T-cell (primary cell): Measurements from ENCODE around the gene CTSF. TPM values are rescaled to one million over a fixed set of nuclear protein-coding genes. Genes with fewer than 3 reads are reported as not detected.
"Not testable (repeated sequence)": the region's sequence is repeated elsewhere in the genome, so short reads cannot be mapped to it uniquely, and the experiment has no call there.

Experiments
- ATAC-seq, 4 experiments: fragments of 200-7000 bp in 3 of 4; fragments of 150-1000 bp in 1 of 4; cut with Tn5 transposase; replicated peaks in 1 of 4; 1 replicate in 3 of 4; 2 replicates in 1 of 4; pipeline ENCODE4 v1.10.0; 2021; ENCODE audit warnings: moderate library complexity in 3 of 4, mild to moderate bottlenecking in 2 of 4, moderate number of reproducible peaks in 1 of 4
- CTCF ChIA-PET, 2 donors: fragments of 300-600 bp; sonication (Branson Sonifier 250); formaldehyde crosslinking; loops; one replicate each; lab custom pipeline; 2022; ENCODE audit warnings: antibody characterized with exemption in 2 of 2; lab: Charles Lee
- POLR2A ChIA-PET, 2 donors: fragments of 300-600 bp; sonication (Branson Sonifier 250); formaldehyde crosslinking; loops; one replicate each; lab custom pipeline; 2022; ENCODE audit warnings: antibody characterized with exemption in 2 of 2; lab: Charles Lee
- DNase-seq, 35 experiments: peaks; one replicate each; pipeline versions ENCODE4 v3.0.0 to v3.0.0-alpha.2; 2013 to 2023
- H3K27ac ChIP-seq: one replicate; pipeline ENCODE4 v1.5.1; 2013; ENCODE audit warnings: low read length
- H3K27me3 ChIP-seq, 2 experiments: replicated peaks in 1 of 2; 1 replicate in 1 of 2; 2 replicates in 1 of 2; pipeline versions ENCODE4 v1.6.1 to v1.7.0; 2013; ENCODE audit warnings: low read length in 1 of 2, mixed read lengths in 1 of 2; ENCODE audit not compliant: control insufficient read depth in 2 of 2, insufficient read depth in 2 of 2; ENCODE audit errors: extremely low read depth in 1 of 2
- H3K36me3 ChIP-seq, 2 donors: 1 replicate in 1 of 2; 2 replicates in 1 of 2; pipeline versions ENCODE4 v1.6.1 to v1.7.0; 2013; ENCODE audit warnings: low read length in 1 of 2; ENCODE audit not compliant: control insufficient read depth in 2 of 2, insufficient read depth in 1 of 2; ENCODE audit errors: extremely low read depth in 1 of 2
- H3K4me1 ChIP-seq, 2 experiments: 1 replicate in 1 of 2; 2 replicates in 1 of 2; pipeline versions ENCODE4 v1.6.1 to v1.7.0; 2013; ENCODE audit warnings: low read length in 2 of 2, mixed read lengths in 1 of 2; ENCODE audit not compliant: insufficient read depth in 2 of 2, control insufficient read depth in 1 of 2; ENCODE audit errors: extremely low read depth in 1 of 2
- H3K4me3 ChIP-seq, 2 donors: 1 replicate in 1 of 2; 2 replicates in 1 of 2; pipeline versions ENCODE4 v1.5.1 to v1.7.0; 2013; ENCODE audit warnings: mild to moderate bottlenecking in 2 of 2, low read length in 1 of 2, moderate library complexity in 1 of 2; ENCODE audit not compliant: control insufficient read depth in 1 of 2; ENCODE audit errors: extremely low read depth in 1 of 2
- H3K9me3 ChIP-seq: 2 replicates; pipeline ENCODE4 v1.7.0; 2013
- H3K27ac Mint-ChIP-seq, 2 donors: one replicate each; pipeline ENCODE4 v1.8.0; 2020 to 2021; ENCODE audit warnings: mild to moderate bottlenecking in 2 of 2, mixed read lengths in 2 of 2
- H3K27me3 Mint-ChIP-seq, 2 donors: one replicate each; pipeline ENCODE4 v1.8.0; 2021 to 2022; ENCODE audit warnings: mixed read lengths in 2 of 2
- H3K36me3 Mint-ChIP-seq: one replicate; pipeline ENCODE4 v1.8.0; 2021; ENCODE audit warnings: mixed read lengths
- H3K4me1 Mint-ChIP-seq, 3 donors: one replicate each; pipeline ENCODE4 v1.8.0; 2020 to 2022; ENCODE audit warnings: mixed read lengths in 3 of 3, mild to moderate bottlenecking in 1 of 3
- H3K4me3 Mint-ChIP-seq, 3 donors: one replicate each; pipeline ENCODE4 v1.8.0; 2020 to 2022; ENCODE audit warnings: mild to moderate bottlenecking in 3 of 3, mixed read lengths in 3 of 3, moderate library complexity in 3 of 3
- H3K9me3 Mint-ChIP-seq, 3 donors: one replicate each; pipeline ENCODE4 v1.8.0; 2020 to 2022; ENCODE audit warnings: mixed read lengths in 3 of 3
- WGBS: methylation state at CpG from one replicate; pipeline ENCODE4 v1.1.5; 2013; ENCODE audit warnings: missing lambda C conversion rate; ENCODE audit not compliant: insufficient coverage; 5-methylcytosine and 5-hydroxymethylcytosine counted together
- total RNA-seq, 35 experiments: library from RNA in 6 of 35; stranded (reverse) in 6 of 35; fragments of 120-200 nt in 1 of 35; gene quantifications; one replicate each; pipeline versions ENCODE4 v1.2.1 to v1.2.4 and lab custom pipeline; 2013 to 2026

CTSF gene
- total RNA-seq, 5 donors from 2014 or later (not counting 1 experiment from before 2014, with no cell fraction given), result 18.2 to 39.3 (median 30.4) TPM

DNA sequence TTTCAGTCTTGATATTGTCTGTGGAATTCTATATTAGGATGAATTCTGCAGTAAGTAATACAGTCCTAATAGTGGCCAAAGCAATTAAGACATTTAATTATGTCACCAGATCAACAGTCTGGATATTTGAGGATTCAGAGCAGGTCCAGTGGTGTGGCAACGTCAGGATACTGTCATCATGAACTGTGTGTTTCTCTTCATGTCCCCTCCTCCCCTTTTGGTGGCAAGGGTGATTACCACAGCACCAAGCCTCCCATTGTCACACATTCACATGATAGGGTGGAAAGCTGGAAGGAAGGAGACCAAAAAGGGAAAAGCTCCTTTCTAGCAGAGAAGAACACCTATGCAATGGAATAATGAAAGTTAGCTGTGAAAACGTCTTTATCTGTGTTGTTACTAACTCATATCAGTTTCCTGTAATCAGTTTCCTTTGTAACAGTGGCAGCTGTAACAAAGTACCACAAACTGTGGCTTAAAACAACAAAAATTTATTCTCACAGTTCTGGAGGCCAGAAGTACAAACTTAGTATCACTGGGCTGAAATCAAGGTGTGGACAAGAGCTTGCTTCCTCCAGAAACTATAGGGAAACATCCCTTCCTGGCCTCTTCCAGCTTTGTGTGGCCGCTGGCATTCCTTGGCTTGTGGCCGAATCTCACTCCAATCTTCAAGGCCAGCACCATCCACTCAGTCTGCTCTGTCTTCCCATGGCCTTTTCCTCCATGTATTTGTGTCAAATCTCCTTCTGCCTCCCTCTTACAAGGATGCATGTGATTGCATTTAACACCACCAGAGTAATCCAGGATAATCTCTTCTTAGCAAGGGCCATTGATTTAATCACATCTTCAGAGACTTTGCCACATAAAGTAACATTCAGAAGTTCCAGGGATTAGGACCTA, 41.6 kb upstream of the CTSF start:
- no peaks in the 10 kb centered on the region for H3K27me3 ChIP-seq
- no peak overlapping the region for H3K4me3 ChIP-seq
- H3K27ac Mint-ChIP-seq, result peak overlapping the region; percentile 74 to 80
- ChIA-PET CTCF (no interaction called here), POLR2A (interaction anchor here in 1 of 2 donors (0.5 kb wide), 1 partner anchor 50 kb away, joined by 4 read pairs; no protein-coding TSS in a partner anchor)
- ATAC-seq, result peak in 1 of 4 experiments; percentile 41
- no peaks in the 10 kb centered on the region for H3K27me3 Mint-ChIP-seq
- H3K4me1 ChIP-seq, result no peaks in the 10 kb centered on the region
- H3K36me3 ChIP-seq, result peaks cover 6 to 16% of the 10 kb centered on the region in 2 donors
- no peaks in the 10 kb centered on the region for H3K9me3 Mint-ChIP-seq
- WGBS, result 100% methylated on average over 2 of the region's 4 CpGs
- peaks cover 6% of the 10 kb centered on the region for H3K36me3 Mint-ChIP-seq
- no peaks in the 10 kb centered on the region for H3K9me3 ChIP-seq
- H3K4me1 Mint-ChIP-seq, result peaks cover 6 to 17% (median 9%) of the 10 kb centered on the region in 3 donors
- no peak overlapping the region for H3K4me3 Mint-ChIP-seq
- DNase-seq, result no peak
- peak overlapping the region; percentile 41 for H3K27ac ChIP-seq

DNA sequence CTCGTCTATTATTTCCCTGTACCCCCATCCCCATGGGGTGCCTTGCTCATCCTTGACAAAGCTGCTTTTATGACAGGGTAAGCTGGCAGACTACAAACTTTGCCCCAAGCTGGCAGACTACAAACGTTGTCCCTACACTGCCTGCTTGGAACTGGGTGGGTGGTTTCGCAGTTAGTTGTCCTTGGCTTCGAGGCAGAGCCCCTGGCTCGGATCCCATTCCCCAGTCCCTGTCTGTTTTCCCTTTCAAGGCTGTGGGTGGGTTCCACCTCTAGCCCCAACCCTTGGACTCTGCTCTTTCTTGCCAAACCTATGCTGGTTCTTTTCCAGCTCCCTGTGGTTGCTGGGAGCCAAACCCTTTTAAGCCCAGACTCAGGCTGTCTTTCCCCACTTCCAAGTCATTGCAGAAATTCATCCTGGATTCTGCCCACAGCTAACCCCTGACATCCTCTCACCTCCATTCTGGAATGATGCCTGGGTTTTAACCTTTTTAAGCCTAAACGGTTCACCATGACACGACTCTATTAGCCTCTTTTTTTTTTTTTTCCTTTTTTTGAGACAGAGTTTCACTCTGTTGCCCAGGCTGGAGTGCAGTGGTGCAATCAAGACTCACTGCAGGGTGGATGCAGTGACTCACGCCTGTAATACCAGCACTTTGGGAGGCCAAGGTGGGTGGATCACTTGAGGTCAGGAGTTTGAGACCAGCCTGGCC, 38.9 kb upstream of the CTSF start:
- no peak overlapping the region for H3K27ac Mint-ChIP-seq
- H3K4me1 Mint-ChIP-seq, result peaks cover 6 to 17% (median 9%) of the 10 kb centered on the region in 3 donors
- no peaks in the 10 kb centered on the region for H3K27me3 Mint-ChIP-seq
- no peaks in the 10 kb centered on the region for H3K9me3 ChIP-seq
- H3K4me3 ChIP-seq, result no peak overlapping the region
- peaks cover 14% of the 10 kb centered on the region for H3K36me3 Mint-ChIP-seq
- peaks cover 23 to 25% of the 10 kb centered on the region in 2 donors for H3K36me3 ChIP-seq
- CTCF ChIA-PET, result no interaction called here
- no peaks in the 10 kb centered on the region for H3K9me3 Mint-ChIP-seq
- H3K4me1 ChIP-seq, result no peaks in the 10 kb centered on the region
- WGBS, result 94% methylated on average over 6 of the region's 8 CpGs
- POLR2A ChIA-PET, result no interaction called here
- ATAC-seq (no peak), DNase-seq (no peak)
- H3K4me3 Mint-ChIP-seq, result no peak overlapping the region
- H3K27ac ChIP-seq, result no peak overlapping the region
- no peaks in the 10 kb centered on the region for H3K27me3 ChIP-seq

DNA sequence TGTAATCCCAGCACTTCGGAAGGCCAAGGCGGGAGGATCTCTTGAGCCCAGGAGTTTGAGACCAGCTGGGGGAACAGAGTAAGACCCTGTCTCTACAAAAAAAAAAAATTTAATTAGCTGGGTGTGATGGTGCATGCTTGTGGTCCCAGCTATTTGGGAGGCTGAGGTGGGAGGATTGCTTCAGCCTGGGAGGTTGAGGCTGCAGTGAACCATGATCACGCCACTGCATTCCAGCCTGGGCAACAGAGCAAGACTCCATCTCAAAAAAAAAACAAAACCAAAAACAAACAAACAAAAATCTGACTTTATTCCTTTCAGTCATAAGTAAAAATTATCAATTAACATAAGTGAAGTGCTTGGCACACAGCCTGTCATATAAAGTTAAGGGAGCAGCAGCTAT, 38.2 kb upstream of the CTSF start:
- H3K4me3 Mint-ChIP-seq, H3K27ac ChIP-seq, H3K9me3 Mint-ChIP-seq, H3K9me3 ChIP-seq, H3K27me3 Mint-ChIP-seq, H3K27ac Mint-ChIP-seq, CTCF ChIA-PET, ATAC-seq, H3K4me1 ChIP-seq, POLR2A ChIA-PET, H3K4me3 ChIP-seq, H3K27me3 ChIP-seq, DNase-seq: not testable (repeated sequence)
- WGBS, result no CpG with 5 or more reads among the region's 3 CpGs
- H3K4me1 Mint-ChIP-seq, result peaks cover 6 to 15% (median 9%) of the 10 kb centered on the region in 3 donors
- H3K36me3 ChIP-seq, result peaks cover 25 to 26% of the 10 kb centered on the region in 2 donors
- H3K36me3 Mint-ChIP-seq, result peaks cover 17% of the 10 kb centered on the region

DNA sequence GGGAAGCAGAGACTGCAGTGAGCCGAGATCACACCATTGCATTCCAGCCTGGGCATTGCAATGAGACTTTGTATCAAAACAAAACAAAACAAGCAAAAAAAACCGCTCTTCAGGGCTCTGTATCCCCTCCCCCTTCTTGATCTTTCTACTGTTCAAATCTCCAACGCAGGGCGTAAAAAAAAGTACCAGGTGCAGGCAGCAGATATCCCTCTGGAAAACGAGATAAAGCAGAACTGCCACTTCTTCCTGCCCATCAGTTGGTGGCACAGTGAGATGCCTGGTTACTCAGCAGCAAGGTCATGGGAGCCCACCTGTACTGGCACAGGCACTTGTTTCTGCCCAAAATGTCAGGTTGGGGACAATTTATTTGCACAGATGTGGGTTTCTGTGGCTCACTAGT, 35.7 kb upstream of the CTSF start:
- Histone ChIP-seq H3K36me3 (peaks cover 26 to 41% of the 10 kb centered on the region in 2 donors), H3K4me1 (no peaks in the 10 kb centered on the region), H3K27ac (no peak overlapping the region), H3K27me3 (no peaks in the 10 kb centered on the region), H3K4me3 (no peak overlapping the region), H3K9me3 (no peaks in the 10 kb centered on the region)
- POLR2A ChIA-PET, result no interaction called here
- H3K4me3 Mint-ChIP-seq, result no peak overlapping the region
- no peaks in the 10 kb centered on the region for H3K27me3 Mint-ChIP-seq
- no peak overlapping the region for H3K27ac Mint-ChIP-seq
- DNase-seq, result no peak
- no peaks in the 10 kb centered on the region for H3K4me1 Mint-ChIP-seq
- no peak for ATAC-seq
- H3K9me3 Mint-ChIP-seq, result no peaks in the 10 kb centered on the region
- WGBS, result 84% methylated on average over 5 of the region's 5 CpGs
- peaks cover 26% of the 10 kb centered on the region for H3K36me3 Mint-ChIP-seq
- CTCF ChIA-PET, result no interaction called here

DNA sequence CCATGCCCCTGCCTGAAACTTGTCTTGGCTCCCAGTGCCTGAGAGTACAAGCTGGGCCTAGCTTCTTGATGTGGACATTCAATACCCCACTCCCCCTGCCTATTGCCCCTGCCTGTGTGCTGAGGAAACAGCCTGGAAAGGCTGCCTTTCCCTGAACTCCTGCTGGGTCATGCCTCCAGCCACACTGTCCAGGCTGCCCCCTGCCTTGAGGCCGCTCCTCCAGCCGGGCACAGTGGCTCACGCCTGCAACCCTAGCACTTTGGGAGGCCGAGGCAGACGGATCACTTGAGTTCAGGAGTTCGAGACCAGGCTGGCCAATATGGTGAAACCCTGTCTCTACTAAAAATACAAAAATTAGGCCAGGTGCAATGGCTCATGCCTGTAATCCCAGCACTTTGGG, 34.7 kb upstream of the CTSF start:
- H3K4me1 Mint-ChIP-seq, result peaks cover 0 to 3% (median under 1%) of the 10 kb centered on the region in 3 donors
- H3K36me3 Mint-ChIP-seq, result peaks cover 26% of the 10 kb centered on the region
- no peaks in the 10 kb centered on the region for H3K27me3 ChIP-seq
- H3K9me3 ChIP-seq, result no peaks in the 10 kb centered on the region
- CTCF ChIA-PET, result interaction anchor here in 1 of 2 donors (0.6 kb wide), 1 partner anchor 137 kb away, joined by 4 read pairs; no protein-coding TSS in a partner anchor
- H3K36me3 ChIP-seq, result peaks cover 26 to 45% of the 10 kb centered on the region in 2 donors
- ATAC-seq (no peak), DNase-seq (no peak)
- no peak overlapping the region for H3K27ac Mint-ChIP-seq
- no peaks in the 10 kb centered on the region for H3K9me3 Mint-ChIP-seq
- POLR2A ChIA-PET, result interaction anchor here in 1 of 2 donors (0.6 kb wide), 1 partner anchor 19 kb away, joined by 6 read pairs; no protein-coding TSS in a partner anchor
- H3K27ac ChIP-seq, result no peak overlapping the region
- no peaks in the 10 kb centered on the region for H3K4me1 ChIP-seq
- no peak overlapping the region for H3K4me3 Mint-ChIP-seq
- WGBS, result 92% methylated on average over 5 of the region's 6 CpGs
- H3K4me3 ChIP-seq, result no peak overlapping the region
- no peaks in the 10 kb centered on the region for H3K27me3 Mint-ChIP-seq

DNA sequence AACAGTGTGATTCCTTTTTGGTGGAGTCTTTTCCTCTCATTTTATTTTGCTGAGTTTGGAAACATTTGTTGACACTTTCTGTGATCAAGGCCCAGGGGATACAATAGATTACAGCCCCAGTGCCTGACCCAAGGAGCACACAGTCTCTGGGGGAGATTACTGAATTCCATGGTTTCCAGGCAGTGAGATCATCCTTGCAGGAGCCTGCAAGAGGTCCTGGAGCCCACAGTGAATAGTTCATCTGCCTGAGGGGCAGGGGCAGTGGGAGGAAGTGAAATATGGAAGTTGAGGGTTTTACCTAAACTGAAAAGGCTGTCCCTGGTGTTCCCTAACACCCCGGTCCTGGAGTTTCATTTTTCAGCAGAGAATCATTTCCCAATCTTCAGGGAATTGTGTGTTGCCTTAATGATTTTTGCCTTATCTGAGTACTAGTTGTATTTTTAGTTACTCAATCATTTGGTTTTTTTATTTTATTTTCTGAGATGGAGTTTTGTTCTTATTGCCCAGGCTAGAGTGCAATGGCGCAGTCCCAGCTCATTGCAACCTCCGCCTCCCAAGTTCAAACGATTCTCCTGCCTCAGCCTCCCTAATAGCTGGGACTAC, 32.3 kb upstream of the CTSF start:
- Mint-ChIP-seq H3K4me1 (peaks cover 4 to 8% (median 7%) of the 10 kb centered on the region in 3 donors), H3K36me3 (peaks cover 26% of the 10 kb centered on the region), H3K27me3 (no peaks in the 10 kb centered on the region), H3K4me3 (no peak overlapping the region), H3K9me3 (no peaks in the 10 kb centered on the region), H3K27ac (no peak overlapping the region)
- WGBS, result 80% methylated on average over 1 of the region's 4 CpGs
- DNase-seq, result no peak
- no peak overlapping the region for H3K4me3 ChIP-seq
- no peaks in the 10 kb centered on the region for H3K9me3 ChIP-seq
- peaks cover 26 to 41% of the 10 kb centered on the region in 2 donors for H3K36me3 ChIP-seq
- H3K27me3 ChIP-seq, result no peaks in the 10 kb centered on the region
- ChIA-PET CTCF (no interaction called here), POLR2A (no interaction called here)
- H3K4me1 ChIP-seq, result peaks cover 0 to 3% of the 10 kb centered on the region in 2 experiments
- H3K27ac ChIP-seq, result no peak overlapping the region
- no peak for ATAC-seq
